Sigmoid colon (tissue), 7 donors: Measurements from ENCODE around the gene CERKL. TPM values are rescaled to one million over a fixed set of nuclear protein-coding genes. Genes with fewer than 3 reads are reported as not detected.

ENCODE experiments used
- DNase-seq: peaks from one replicate; pipeline ENCODE4 v3.0.0-alpha.2; 2019
- H3K27ac ChIP-seq, 4 donors: fragments of 200-600 bp; sonication (generic); one replicate each; pipeline ENCODE4 v1.5.1; 2016 to 2019; ENCODE audit warnings: mild to moderate bottlenecking in 1 of 4
- H3K27me3 ChIP-seq, 3 donors: fragments of 200-600 bp; sonication (generic); one replicate each; pipeline ENCODE4 v1.5.1; 2019; ENCODE audit warnings: mild to moderate bottlenecking in 1 of 3
- H3K36me3 ChIP-seq, 4 donors: fragments of 200-600 bp; sonication (generic); one replicate each; pipeline ENCODE4 v1.5.1; 2016 to 2019
- H3K4me1 ChIP-seq, 4 donors: fragments of 200-600 bp; sonication (generic); one replicate each; pipeline ENCODE4 v1.5.1; 2017 to 2019
- H3K4me3 ChIP-seq, 4 donors: fragments of 200-600 bp; sonication (generic); one replicate each; pipeline ENCODE4 v1.5.1; 2017 to 2019; ENCODE audit warnings: mild to moderate bottlenecking in 2 of 4, moderate library complexity in 1 of 4
- H3K9me3 ChIP-seq, 4 donors: fragments of 200-600 bp in 3 of 4; sonication (generic) in 3 of 4; one replicate each; pipeline versions ENCODE4 v1.5.1 to v1.6.1; 2013 to 2019
- EP300 ChIP-seq, 4 donors: sonication (generic); formaldehyde crosslinking; IDR thresholded peaks; one replicate each; pipeline ENCODE4 v1.6.1; 2017; ENCODE audit warnings: antibody characterized with exemption in 4 of 4
- POLR2A ChIP-seq, 2 donors: fragments of 450-650 bp; IDR thresholded peaks; one replicate each; pipeline ENCODE4 v1.6.1; 2016; ENCODE audit warnings: antibody characterized with exemption in 2 of 2, mild to moderate bottlenecking in 2 of 2, moderate library complexity in 2 of 2
- POLR2AphosphoS5 ChIP-seq, 4 donors: sonication (generic); formaldehyde crosslinking; IDR thresholded peaks; one replicate each; pipeline ENCODE4 v1.6.1; 2017; ENCODE audit warnings: antibody characterized with exemption in 4 of 4
- WGBS, 2 donors: extraction: QIAGEN DNeasy Blood & Tissue Kit; methylation state at CpG; one replicate each; pipeline ENCODE4 v1.1.7; 2013; 5-methylcytosine and 5-hydroxymethylcytosine counted together
- intact Hi-C: fragments of 100-400 bp; cut with DNase I; formaldehyde crosslinking; loops from one replicate; pipeline ENCODE4 v1.15.1; 2023
- polyA plus RNA-seq, 3 donors: library from polyadenylated mRNA; stranded (reverse); fragments of 200-250 nt; gene quantifications; one replicate each; pipeline ENCODE4 v1.2.3, GENCODE V29; 2013
- total RNA-seq, 4 donors: library from RNA; depleted of rRNA; stranded (reverse); fragments of >200 nt; gene quantifications; one replicate each; pipeline ENCODE4 v1.1.0, GENCODE V29; 2016
- TF ChIP-seq, protein P1 (sequence below), 4 experiments: fragments of 450-650 bp in 3 of 4; fragments of 200-600 bp in 1 of 4; IDR thresholded peaks; one replicate each; pipeline ENCODE4 v1.5.1; 2016 to 2019; ENCODE audit warnings: antibody characterized with exemption in 4 of 4, mild to moderate bottlenecking in 3 of 4, moderate library complexity in 2 of 4
- donor health status: healthy with polysubstance abuse.
- donor health status: Bipolar disorder and iron deficiency.
- donor health status: healthy.

CERKL gene
- total and polyA plus RNA-seq, 7 donors: 0.09 TPM; not detected in 6

DNA sequence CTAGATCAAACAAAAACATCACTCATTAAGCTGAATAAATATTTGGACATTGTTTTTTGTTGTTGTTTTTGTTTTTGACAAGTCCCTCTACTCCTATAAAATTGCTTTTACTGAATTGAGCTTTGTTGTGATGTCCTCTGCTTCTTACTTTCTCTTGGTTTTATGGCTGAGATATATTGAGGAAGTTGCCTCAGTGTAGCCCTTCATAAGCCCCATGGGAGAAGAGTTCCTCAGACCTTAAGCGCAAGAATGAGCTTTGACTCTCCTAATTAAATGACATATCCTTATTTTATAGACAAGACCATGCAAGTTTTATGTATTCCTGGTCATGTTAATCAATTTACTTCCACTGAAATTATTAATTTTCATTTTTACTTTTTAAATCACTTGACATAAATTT is 54.9 kb downstream of the CERKL start:
- Histone ChIP-seq H3K4me3 (no peak overlapping the region), H3K9me3 (no peaks in the 10 kb centered on the region), H3K36me3 (no peaks in the 10 kb centered on the region), H3K27ac (no peak overlapping the region), H3K27me3 (no peaks in the 10 kb centered on the region), H3K4me1 (no peaks in the 10 kb centered on the region)
- TF ChIP-seq EP300 (IDR thresholded peaks at IDR 0.05): no peak
- TF ChIP-seq, protein P1, sequence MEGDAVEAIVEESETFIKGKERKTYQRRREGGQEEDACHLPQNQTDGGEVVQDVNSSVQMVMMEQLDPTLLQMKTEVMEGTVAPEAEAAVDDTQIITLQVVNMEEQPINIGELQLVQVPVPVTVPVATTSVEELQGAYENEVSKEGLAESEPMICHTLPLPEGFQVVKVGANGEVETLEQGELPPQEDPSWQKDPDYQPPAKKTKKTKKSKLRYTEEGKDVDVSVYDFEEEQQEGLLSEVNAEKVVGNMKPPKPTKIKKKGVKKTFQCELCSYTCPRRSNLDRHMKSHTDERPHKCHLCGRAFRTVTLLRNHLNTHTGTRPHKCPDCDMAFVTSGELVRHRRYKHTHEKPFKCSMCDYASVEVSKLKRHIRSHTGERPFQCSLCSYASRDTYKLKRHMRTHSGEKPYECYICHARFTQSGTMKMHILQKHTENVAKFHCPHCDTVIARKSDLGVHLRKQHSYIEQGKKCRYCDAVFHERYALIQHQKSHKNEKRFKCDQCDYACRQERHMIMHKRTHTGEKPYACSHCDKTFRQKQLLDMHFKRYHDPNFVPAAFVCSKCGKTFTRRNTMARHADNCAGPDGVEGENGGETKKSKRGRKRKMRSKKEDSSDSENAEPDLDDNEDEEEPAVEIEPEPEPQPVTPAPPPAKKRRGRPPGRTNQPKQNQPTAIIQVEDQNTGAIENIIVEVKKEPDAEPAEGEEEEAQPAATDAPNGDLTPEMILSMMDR (IDR thresholded peaks at IDR 0.05): no peak
- intact Hi-C loops: no loop called here
- DNase-seq: no peak
- WGBS, 2 donors: 68 to 88% methylated on average over 1 of the region's 1 CpG

DNA sequence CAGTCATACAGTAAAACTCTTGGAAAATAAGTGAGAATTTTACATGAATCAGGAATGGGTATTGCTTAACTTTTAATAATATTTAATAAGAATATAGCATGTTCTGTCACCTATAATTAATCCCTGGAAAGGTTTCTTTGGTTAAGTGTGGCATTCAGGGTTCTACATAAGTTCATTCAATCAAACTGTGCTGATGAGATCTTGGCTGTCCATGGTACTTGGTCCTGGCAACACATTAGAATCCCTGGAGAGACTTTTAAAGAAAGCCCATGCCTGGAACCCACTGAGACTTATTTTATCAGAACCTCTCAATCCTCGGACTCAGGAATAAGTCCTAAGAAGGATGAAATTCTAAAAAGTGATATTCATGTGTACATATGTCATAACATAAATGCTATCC is 60.3 kb downstream of the CERKL start:
- H3K36me3 ChIP-seq: no peaks in the 10 kb centered on the region
- no peak overlapping the region for H3K4me3 ChIP-seq
- no peaks in the 10 kb centered on the region for H3K4me1 ChIP-seq
- intact Hi-C loops: no loop called here
- no peaks in the 10 kb centered on the region for H3K27me3 ChIP-seq
- no peak for TF ChIP-seq EP300 (IDR thresholded peaks at IDR 0.05)
- no peak for TF ChIP-seq POLR2AphosphoS5 (IDR thresholded peaks at IDR 0.05)
- TF ChIP-seq, protein P1 (IDR thresholded peaks at IDR 0.05): no peak
- no peak for TF ChIP-seq POLR2A (IDR thresholded peaks at IDR 0.05)
- no peak for DNase-seq
- 86 to 88% methylated on average over 1 of the region's 1 CpG for WGBS, 2 donors
- no peak overlapping the region for H3K27ac ChIP-seq
- no peaks in the 10 kb centered on the region for H3K9me3 ChIP-seq

DNA sequence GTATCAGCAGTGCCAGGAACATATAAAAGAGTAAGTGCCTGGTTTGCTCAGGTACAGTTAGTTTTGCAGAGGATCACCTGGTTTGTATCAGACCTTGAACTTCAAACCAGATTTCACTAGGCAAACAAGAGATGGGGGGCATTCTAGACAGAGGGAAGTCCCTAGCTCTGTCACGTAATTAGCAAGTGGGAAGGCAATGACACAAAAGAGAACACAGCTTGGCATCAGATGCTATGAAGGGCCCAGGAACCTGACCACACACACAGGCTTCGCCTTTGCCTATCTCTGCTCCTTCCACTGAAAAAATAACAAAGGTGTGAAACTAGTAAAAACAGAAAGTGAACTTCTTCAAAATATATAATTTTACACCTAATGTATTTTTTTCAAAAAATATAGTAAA is 62.6 kb downstream of the CERKL start:
- Histone ChIP-seq H3K27ac (no peak overlapping the region), H3K4me1 (no peaks in the 10 kb centered on the region), H3K27me3 (no peaks in the 10 kb centered on the region), H3K36me3 (no peaks in the 10 kb centered on the region), H3K9me3 (no peaks in the 10 kb centered on the region), H3K4me3 (no peak overlapping the region)
- WGBS, 2 donors: 58 to 69% methylated on average over 2 of the region's 2 CpGs
- no peak for TF ChIP-seq EP300 (IDR thresholded peaks at IDR 0.05)
- TF ChIP-seq POLR2A (IDR thresholded peaks at IDR 0.05): no peak
- no peak for TF ChIP-seq POLR2AphosphoS5 (IDR thresholded peaks at IDR 0.05)
- TF ChIP-seq, protein P1 (IDR thresholded peaks at IDR 0.05): no peak
- intact Hi-C loops: no loop called here
- no peak for DNase-seq

DNA sequence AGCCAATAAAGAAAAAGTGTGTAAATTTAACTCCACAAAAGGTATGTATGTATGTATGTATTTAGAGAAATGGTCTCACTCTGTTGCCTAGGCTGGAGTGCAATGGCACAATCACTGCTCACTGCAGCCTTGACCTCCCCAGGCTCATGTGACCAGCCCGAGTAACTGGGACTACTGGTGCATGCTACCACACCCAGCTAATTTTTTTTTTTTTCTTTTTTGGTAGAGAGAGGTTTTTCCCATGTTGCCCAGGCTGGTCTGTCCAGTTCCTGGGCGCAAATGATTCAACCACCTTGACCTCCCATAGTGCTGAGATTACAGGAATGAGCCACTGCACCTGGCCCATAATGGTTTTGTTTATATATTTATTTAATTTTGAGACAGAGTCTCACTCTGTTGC is 67.1 kb downstream of the CERKL start:
- H3K36me3 ChIP-seq: no peaks in the 10 kb centered on the region
- WGBS, 2 donors: 63 to 76% methylated on average over 2 of the region's 2 CpGs
- H3K9me3 ChIP-seq: no peaks in the 10 kb centered on the region
- H3K27me3 ChIP-seq: no peaks in the 10 kb centered on the region
- TF ChIP-seq, protein P1 (IDR thresholded peaks at IDR 0.05): no peak
- TF ChIP-seq EP300 (IDR thresholded peaks at IDR 0.05) (no peak), POLR2AphosphoS5 (IDR thresholded peaks at IDR 0.05) (no peak), POLR2A (IDR thresholded peaks at IDR 0.05) (no peak)
- no peak overlapping the region for H3K4me3 ChIP-seq
- H3K4me1 ChIP-seq: no peaks in the 10 kb centered on the region
- intact Hi-C loops: no loop called here
- no peak overlapping the region for H3K27ac ChIP-seq
- no peak for DNase-seq

DNA sequence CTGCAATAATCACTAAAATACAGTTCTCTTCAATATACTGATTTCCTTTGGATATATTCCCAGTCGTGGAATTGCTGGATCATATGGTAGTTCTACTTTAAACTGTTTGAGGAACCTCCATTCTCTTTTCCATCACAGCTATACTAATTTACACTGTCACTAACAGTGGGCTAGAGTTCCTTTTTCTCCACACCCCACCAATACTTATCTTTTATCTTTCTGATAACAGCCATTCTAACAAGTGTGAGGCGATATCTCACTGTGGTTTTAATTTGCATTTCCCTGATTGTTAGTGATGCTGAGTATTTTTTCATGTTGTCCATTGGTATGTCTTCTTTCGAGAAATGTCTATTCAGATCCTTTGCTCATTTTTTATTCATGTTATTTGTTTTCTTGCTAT is 68.4 kb downstream of the CERKL start:
- TF ChIP-seq POLR2A (IDR thresholded peaks at IDR 0.05) (no peak), EP300 (IDR thresholded peaks at IDR 0.05) (no peak)
- TF ChIP-seq, protein P1 (IDR thresholded peaks at IDR 0.05): no peak
- Histone ChIP-seq H3K4me1 (no peaks in the 10 kb centered on the region), H3K27me3 (no peaks in the 10 kb centered on the region), H3K4me3 (no peak overlapping the region), H3K27ac (no peak overlapping the region), H3K36me3 (no peaks in the 10 kb centered on the region), H3K9me3 (no peaks in the 10 kb centered on the region)
- 85% methylated on average over 3 of the region's 3 CpGs for WGBS, 2 donors
- DNase-seq: no peak
- intact Hi-C loops: no loop called here
